ENCODE results near the gene ITPKC. TPM values are rescaled to one million over a fixed set of nuclear protein-coding genes. Genes with fewer than 3 reads are reported as not detected.

The ITPKC gene
- total and polyA plus RNA-seq, 2 experiments from 2014 or later, result 15.4 to 19.4 TPM

DNA sequence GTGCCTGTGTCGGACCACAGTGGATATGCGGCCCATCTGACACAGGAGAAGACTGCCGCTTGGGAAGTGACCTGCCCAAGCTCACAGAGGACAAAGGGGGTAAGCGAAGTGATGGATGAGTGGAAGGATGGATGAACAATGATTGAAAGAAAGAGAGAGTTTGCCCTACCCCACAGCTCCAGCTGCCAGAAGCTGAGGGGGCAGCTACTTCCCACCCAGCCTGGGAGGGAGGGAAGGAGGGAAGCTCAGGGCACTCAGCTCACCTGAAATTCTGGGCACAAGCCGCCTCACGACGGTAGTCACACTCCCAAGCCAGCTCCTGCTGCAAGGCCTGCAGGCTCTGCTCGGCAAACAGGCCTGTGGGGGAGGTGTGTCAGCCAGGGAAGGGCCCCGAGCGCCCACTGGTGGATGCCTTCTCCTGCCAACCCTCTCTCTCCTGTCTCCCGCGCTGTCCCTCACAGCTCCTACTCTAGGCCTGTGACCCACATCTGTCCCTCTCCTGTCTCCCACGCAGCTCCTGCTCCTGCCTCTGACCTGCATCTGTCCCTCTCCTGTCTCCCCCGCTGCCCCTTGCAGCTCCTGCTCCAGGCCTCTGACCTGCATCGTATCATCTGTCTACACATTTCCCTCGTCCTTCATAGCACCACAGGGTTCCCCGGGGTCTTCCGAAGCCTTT, 14.4 kb upstream of the ITPKC start:
- peaks cover 26% of the 10 kb centered on the region for H3K36me3 ChIP-seq
- H3K4me3 ChIP-seq, result no peak overlapping the region
- H3K4me1 ChIP-seq (ENCODE audit: low read depth), result no peaks in the 10 kb centered on the region
- TF ChIP-seq, protein P1, sequence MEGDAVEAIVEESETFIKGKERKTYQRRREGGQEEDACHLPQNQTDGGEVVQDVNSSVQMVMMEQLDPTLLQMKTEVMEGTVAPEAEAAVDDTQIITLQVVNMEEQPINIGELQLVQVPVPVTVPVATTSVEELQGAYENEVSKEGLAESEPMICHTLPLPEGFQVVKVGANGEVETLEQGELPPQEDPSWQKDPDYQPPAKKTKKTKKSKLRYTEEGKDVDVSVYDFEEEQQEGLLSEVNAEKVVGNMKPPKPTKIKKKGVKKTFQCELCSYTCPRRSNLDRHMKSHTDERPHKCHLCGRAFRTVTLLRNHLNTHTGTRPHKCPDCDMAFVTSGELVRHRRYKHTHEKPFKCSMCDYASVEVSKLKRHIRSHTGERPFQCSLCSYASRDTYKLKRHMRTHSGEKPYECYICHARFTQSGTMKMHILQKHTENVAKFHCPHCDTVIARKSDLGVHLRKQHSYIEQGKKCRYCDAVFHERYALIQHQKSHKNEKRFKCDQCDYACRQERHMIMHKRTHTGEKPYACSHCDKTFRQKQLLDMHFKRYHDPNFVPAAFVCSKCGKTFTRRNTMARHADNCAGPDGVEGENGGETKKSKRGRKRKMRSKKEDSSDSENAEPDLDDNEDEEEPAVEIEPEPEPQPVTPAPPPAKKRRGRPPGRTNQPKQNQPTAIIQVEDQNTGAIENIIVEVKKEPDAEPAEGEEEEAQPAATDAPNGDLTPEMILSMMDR (IDR thresholded peaks at IDR 0.05; ENCODE audit: low read depth, low read length), result peak; percentile 47
- DNase-seq (ENCODE audit: low read depth in 1 of 2, low spot score in 1 of 2), result peak; percentile 45 to 68
- H3K9me3 ChIP-seq (ENCODE audit: low read depth), result no peaks in the 10 kb centered on the region
- no peaks in the 10 kb centered on the region for H3K27me3 ChIP-seq
- H3K27ac ChIP-seq, result peak overlapping the region; percentile 16

DNA sequence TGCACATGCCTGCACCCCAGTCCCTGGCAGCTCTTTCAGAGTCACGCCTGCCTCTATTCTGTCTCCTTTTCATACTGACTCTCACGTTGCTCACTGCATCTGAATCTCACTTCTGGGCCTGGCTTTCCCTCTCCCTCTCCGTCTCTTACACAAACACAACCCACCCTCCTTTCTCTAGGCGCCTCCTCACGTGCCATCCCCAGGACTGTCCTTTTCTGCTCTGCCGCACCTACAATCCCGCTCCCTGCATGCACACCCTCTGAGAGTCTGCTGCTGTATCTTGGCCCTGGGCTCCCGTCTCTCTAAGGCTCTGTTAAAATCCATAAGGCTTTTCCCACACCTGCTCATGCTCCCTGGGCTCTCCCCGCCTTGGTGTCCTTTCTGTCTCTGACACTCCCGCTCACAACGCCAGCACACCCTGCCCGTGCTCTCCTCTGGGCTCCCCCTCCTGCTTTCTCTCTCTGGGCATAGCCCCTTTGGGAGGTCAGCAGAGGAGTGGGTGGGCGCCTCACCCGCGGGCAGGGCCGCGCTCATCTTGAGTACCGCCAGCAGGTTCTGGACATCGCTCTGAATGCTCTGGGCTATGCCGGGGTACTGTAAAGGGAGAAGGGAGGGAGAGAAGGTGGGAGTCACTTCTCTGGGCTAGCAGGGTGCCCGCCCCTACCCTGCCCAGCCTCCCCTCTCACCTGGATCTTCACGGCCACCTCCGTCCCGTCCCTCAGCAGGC, 13.7 kb upstream of the ITPKC start:
- no peaks in the 10 kb centered on the region for H3K27me3 ChIP-seq
- H3K4me3 ChIP-seq, result no peak overlapping the region
- DNase-seq (ENCODE audit: low read depth in 1 of 2, low spot score in 1 of 2), result no peak
- H3K36me3 ChIP-seq, result peaks cover 31% of the 10 kb centered on the region
- no peaks in the 10 kb centered on the region for H3K4me1 ChIP-seq (ENCODE audit: low read depth)
- no peaks in the 10 kb centered on the region for H3K9me3 ChIP-seq (ENCODE audit: low read depth)
- peak overlapping the region; percentile 16 for H3K27ac ChIP-seq
- TF ChIP-seq, protein P1 (IDR thresholded peaks at IDR 0.05; ENCODE audit: low read depth, low read length), result no peak

DNA sequence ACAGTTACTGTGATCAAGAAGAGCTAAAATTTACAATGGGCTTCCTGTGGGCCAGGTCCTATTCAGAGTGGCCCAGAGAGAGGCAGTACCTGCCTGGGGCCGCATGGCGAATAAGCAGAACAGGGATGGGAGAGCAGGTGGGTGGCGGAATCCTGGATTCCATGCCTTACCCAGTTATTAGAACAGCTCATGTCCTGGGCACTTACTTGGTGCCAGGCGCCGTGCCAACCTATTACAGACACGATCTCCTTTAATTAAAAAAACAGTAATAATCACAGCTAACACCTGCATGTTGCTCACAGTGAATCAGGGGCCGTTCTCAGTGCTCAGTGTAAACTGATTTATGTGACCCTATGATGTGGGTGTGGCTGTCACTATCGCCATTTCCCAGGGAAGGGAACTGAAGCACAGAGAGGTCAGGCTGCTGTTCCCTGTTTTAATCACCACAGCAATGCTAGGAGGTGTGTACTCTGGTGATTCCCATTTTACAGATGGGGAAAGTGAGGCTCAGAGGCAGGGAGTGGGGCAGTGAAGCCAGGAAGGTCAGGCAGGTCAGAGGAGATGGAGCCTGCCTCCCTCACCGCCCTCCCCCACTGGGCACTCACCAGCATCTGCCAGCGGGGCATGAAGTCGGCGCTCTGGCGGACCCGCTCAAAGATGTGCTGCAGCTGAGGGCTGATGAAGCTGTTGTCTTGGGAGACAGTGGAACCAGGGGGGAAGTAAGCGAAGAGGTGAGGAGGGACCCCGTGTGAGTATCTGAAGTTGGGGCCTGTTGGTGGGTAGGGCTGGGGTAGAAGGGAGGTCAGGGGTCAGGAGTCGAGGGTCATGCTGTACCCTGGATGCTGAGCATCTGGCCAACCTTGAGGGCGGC, 12.2 kb upstream of the ITPKC start:
- peaks cover 44% of the 10 kb centered on the region for H3K36me3 ChIP-seq
- H3K9me3 ChIP-seq (ENCODE audit: low read depth), result no peaks in the 10 kb centered on the region
- H3K27me3 ChIP-seq, result no peaks in the 10 kb centered on the region
- no peak overlapping the region for H3K27ac ChIP-seq
- H3K4me1 ChIP-seq (ENCODE audit: low read depth), result no peaks in the 10 kb centered on the region
- TF ChIP-seq, protein P1 (IDR thresholded peaks at IDR 0.05; ENCODE audit: low read depth, low read length), result no peak
- H3K4me3 ChIP-seq, result no peak overlapping the region
- DNase-seq (ENCODE audit: low read depth in 1 of 2, low spot score in 1 of 2), result no peak

DNA sequence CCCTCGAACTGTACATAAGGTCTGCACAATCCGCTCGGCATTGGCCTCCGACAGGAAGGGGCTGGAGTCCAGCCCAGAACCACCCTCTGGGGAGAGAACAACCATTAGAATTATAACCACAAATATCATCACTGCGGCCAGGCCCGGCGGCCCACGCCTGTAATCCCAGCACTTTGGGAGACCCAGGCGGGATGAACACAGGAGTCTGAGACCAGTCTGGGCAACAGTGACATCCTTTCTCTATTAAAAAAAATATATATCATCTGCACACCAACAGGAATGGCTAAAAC, 11.6 kb upstream of the ITPKC start:
- H3K27me3 ChIP-seq, result no peaks in the 10 kb centered on the region
- no peak overlapping the region for H3K4me3 ChIP-seq
- peaks cover 40% of the 10 kb centered on the region for H3K36me3 ChIP-seq
- TF ChIP-seq, protein P1 (IDR thresholded peaks at IDR 0.05; ENCODE audit: low read depth, low read length), result no peak
- peak in 1 of 2 donors; percentile 58 for DNase-seq (ENCODE audit: low read depth in 1 of 2, low spot score in 1 of 2)
- H3K27ac ChIP-seq, result no peak overlapping the region
- no peaks in the 10 kb centered on the region for H3K4me1 ChIP-seq (ENCODE audit: low read depth)
- H3K9me3 ChIP-seq (ENCODE audit: low read depth), result no peaks in the 10 kb centered on the region

DNA sequence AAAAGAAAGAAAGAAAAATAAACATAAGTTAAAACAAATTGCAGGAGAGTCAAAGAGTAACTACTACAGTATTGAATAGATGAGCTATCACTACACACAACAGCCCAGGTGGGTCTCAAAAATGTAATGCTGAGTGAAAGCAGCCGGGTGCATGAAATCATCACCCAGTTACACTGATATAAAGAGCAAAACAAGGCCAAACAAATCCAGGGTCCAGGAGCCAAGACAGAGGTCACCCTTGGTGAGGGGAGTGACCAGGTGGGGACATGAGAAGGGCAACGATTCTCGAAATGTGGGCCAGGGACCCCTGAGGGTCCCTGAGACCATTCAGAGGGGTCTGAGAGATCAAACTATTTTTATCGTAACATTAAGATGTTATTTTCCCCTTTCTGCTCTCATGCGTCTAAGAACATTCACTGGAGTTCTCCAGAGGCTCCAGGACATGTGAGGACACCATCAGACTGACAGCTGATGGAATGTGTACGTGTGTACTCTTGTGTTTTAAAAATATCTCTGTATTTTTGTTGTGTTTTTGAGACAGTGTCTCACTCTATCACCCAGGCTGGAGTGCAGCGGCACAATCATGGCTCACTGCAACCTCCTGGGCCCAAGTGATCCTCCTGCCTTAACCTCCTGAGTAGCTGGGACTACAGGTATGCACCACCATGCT, 10.8 kb upstream of the ITPKC start:
- peaks cover 43% of the 10 kb centered on the region for H3K36me3 ChIP-seq

More for the DNA sequence above, 10.8 kb upstream of the ITPKC start:
- H3K4me1 ChIP-seq (ENCODE audit: low read depth), result no peaks in the 10 kb centered on the region
- no peaks in the 10 kb centered on the region for H3K27me3 ChIP-seq
- no peak overlapping the region for H3K27ac ChIP-seq
- no peak for DNase-seq (ENCODE audit: low read depth in 1 of 2, low spot score in 1 of 2)
- H3K9me3 ChIP-seq (ENCODE audit: low read depth), result no peaks in the 10 kb centered on the region
- no peak overlapping the region for H3K4me3 ChIP-seq
- TF ChIP-seq, protein P1 (IDR thresholded peaks at IDR 0.05; ENCODE audit: low read depth, low read length), result no peak

Data from cardiac muscle cell (in vitro differentiated cells and primary cell).